Erythroblast (primary cell): Measurements from ENCODE around the gene UGT2A3.

Experiments used
- GATA1 ChIP-seq: IDR thresholded peaks from 2 replicates; pipeline ENCODE4 v1.6.1; 2011; ENCODE audit warnings: low read depth, mild to moderate bottlenecking, control low read depth, low read length, moderate library complexity
- POLR2A ChIP-seq: IDR thresholded peaks from 2 replicates; pipeline ENCODE4 v1.6.1; 2011; ENCODE audit warnings: mild to moderate bottlenecking, low read length

GRCh38 chr4:68912807-68913206 lies 38.8 kb downstream of the UGT2A3 start:
- no peak for TF ChIP-seq POLR2A
- TF ChIP-seq GATA1 = no peak
